Adrenal gland (tissue), 5 donors: ENCODE data around the gene MBP.

Experiments
- POLR2A ChIP-seq, 2 donors: fragments of 450-650 bp; IDR thresholded peaks; one replicate each; pipeline ENCODE4 v1.6.1; 2017; ENCODE audit warnings: antibody characterized with exemption in 2 of 2, mild to moderate bottlenecking in 2 of 2, moderate library complexity in 1 of 2
- TF ChIP-seq, protein P1 (sequence below), 6 experiments: fragments of 450-650 bp in 4 of 6; fragments of 200-600 bp in 2 of 6; sonication (generic) in 1 of 6; IDR thresholded peaks; 1 replicate in 5 of 6; 2 replicates in 1 of 6; pipeline versions ENCODE4 v1.5.1 to v1.8.0; 2016 to 2021; ENCODE audit warnings: antibody characterized with exemption in 6 of 6, mild to moderate bottlenecking in 2 of 6, moderate library complexity in 1 of 6
- donor health status: DM: no; HTN: no; CAD: no.

- TF ChIP-seq, protein P1, sequence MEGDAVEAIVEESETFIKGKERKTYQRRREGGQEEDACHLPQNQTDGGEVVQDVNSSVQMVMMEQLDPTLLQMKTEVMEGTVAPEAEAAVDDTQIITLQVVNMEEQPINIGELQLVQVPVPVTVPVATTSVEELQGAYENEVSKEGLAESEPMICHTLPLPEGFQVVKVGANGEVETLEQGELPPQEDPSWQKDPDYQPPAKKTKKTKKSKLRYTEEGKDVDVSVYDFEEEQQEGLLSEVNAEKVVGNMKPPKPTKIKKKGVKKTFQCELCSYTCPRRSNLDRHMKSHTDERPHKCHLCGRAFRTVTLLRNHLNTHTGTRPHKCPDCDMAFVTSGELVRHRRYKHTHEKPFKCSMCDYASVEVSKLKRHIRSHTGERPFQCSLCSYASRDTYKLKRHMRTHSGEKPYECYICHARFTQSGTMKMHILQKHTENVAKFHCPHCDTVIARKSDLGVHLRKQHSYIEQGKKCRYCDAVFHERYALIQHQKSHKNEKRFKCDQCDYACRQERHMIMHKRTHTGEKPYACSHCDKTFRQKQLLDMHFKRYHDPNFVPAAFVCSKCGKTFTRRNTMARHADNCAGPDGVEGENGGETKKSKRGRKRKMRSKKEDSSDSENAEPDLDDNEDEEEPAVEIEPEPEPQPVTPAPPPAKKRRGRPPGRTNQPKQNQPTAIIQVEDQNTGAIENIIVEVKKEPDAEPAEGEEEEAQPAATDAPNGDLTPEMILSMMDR (IDR thresholded peaks at IDR 0.05), result no peak
- no peak for TF ChIP-seq POLR2A (IDR thresholded peaks at IDR 0.05)
Observed at GRCh38 chr18:77114415-77115191, 18.0 kb downstream of the MBP start.
